CD4-positive, alpha-beta memory T cell (primary cell): ENCODE results near the gene DACH1. TPM values are rescaled to one million over a fixed set of nuclear protein-coding genes. Genes with fewer than 3 reads are reported as not detected.

ENCODE experiments used
- CTCF ChIA-PET: fragments of 350-600 bp; sonication (Branson Sonifier 250); formaldehyde crosslinking; loops from one replicate; lab custom pipeline; 2021; ENCODE audit warnings: inconsistent platforms; ENCODE audit not compliant: partially characterized antibody; lab: Charles Lee
- POLR2A ChIA-PET: fragments of 350-600 bp; sonication (Branson Sonifier 250); formaldehyde crosslinking; loops from one replicate; lab custom pipeline; 2021; ENCODE audit not compliant: partially characterized antibody; lab: Charles Lee
- DNase-seq, 5 donors: peaks; one replicate each; pipeline versions ENCODE4 v3.0.0 to v3.0.0-alpha.2; 2020 to 2022; ENCODE audit warnings: mixed read lengths in 1 of 5
- H3K27ac ChIP-seq: one replicate; pipeline ENCODE4 v1.7.0; 2013; ENCODE audit warnings: low read depth, low read length
- H3K27me3 ChIP-seq: 2 replicates; pipeline ENCODE4 v1.7.0; 2013; ENCODE audit warnings: mild to moderate bottlenecking, low read length, moderate library complexity; ENCODE audit not compliant: insufficient read depth
- H3K36me3 ChIP-seq: 2 replicates; pipeline ENCODE4 v1.7.0; 2013; ENCODE audit warnings: mild to moderate bottlenecking, low read length, moderate library complexity; ENCODE audit not compliant: insufficient read depth
- H3K4me1 ChIP-seq: 2 replicates; pipeline ENCODE4 v1.7.0; 2013; ENCODE audit warnings: mild to moderate bottlenecking, low read length, moderate library complexity; ENCODE audit not compliant: insufficient read depth
- H3K4me3 ChIP-seq, 2 donors: one replicate each; pipeline ENCODE4 v1.7.0; 2013; ENCODE audit warnings: low read length in 2 of 2, mild to moderate bottlenecking in 1 of 2
- H3K9me3 ChIP-seq, 2 donors: one replicate each; pipeline ENCODE4 v1.7.0; 2013; ENCODE audit warnings: low read length in 2 of 2, control low read depth in 1 of 2; ENCODE audit not compliant: control insufficient read depth in 1 of 2
- H3K27ac Mint-ChIP-seq, 7 donors: one replicate each; pipeline ENCODE4 v1.8.0; 2020 to 2021; ENCODE audit warnings: mixed read lengths in 7 of 7, mild to moderate bottlenecking in 6 of 7, inconsistent platforms in 3 of 7, moderate library complexity in 3 of 7
- H3K27me3 Mint-ChIP-seq, 2 donors: one replicate each; pipeline ENCODE4 v1.8.0; 2020 to 2021; ENCODE audit warnings: mixed read lengths in 2 of 2
- H3K36me3 Mint-ChIP-seq, 2 donors: one replicate each; pipeline ENCODE4 v1.8.0; 2020 to 2021; ENCODE audit warnings: mixed read lengths in 2 of 2, inconsistent platforms in 1 of 2, mild to moderate bottlenecking in 1 of 2
- H3K4me1 Mint-ChIP-seq, 4 donors: one replicate each; pipeline ENCODE4 v1.8.0; 2020 to 2021; ENCODE audit warnings: mixed read lengths in 4 of 4, mild to moderate bottlenecking in 1 of 4
- H3K4me3 Mint-ChIP-seq, 8 donors: one replicate each; pipeline ENCODE4 v1.8.0; 2020 to 2021; ENCODE audit warnings: mixed read lengths in 8 of 8, mild to moderate bottlenecking in 7 of 8, moderate library complexity in 6 of 8, inconsistent platforms in 3 of 8
- H3K9me3 Mint-ChIP-seq, 8 donors: one replicate each; pipeline ENCODE4 v1.8.0; 2020 to 2021; ENCODE audit warnings: mixed read lengths in 8 of 8, mild to moderate bottlenecking in 5 of 8, inconsistent platforms in 3 of 8, moderate library complexity in 1 of 8
- intact Hi-C: fragments of 100-400 bp; cut with micrococcal nuclease; formaldehyde crosslinking; loops from one replicate; pipeline ENCODE4 v1.15.1; 2023
- polyA plus RNA-seq, 2 donors: library from polyadenylated mRNA; unstranded; fragments of 300-500 nt; fragmentation: Illumina TruSeq; gene quantifications; one replicate each; pipeline ENCODE4 v1.2.3, GENCODE V29; 2021
- total RNA-seq, 2 experiments: library from RNA; stranded (reverse); gene quantifications; one replicate each; pipeline ENCODE4 v1.2.3, GENCODE V29; 2021

Gene DACH1
- total and polyA plus RNA-seq, 4 experiments from 2014 or later, result not detected

DNA sequence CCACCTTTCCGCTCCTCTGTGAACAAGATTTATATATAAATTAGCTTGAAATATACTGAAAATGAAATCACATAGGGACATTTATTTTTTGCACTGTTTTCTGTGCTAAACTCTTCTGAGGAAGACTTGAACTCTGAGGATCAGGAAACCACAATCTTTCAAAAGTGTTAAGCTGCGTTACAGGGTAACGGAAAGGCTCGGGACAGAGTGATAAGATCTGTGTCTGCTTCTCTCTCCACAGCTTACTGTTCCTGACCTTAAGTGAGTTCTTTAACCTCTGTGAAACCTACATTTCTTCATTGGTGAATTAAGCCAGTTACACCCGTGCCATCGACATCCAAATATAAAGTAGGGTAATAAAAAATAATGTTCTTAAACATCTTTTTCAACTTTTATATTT is 38.9 kb downstream of the DACH1 start:
- Histone ChIP-seq H3K9me3 (no peaks in the 10 kb centered on the region), H3K27me3 (no peaks in the 10 kb centered on the region), H3K4me1 (no peaks in the 10 kb centered on the region), H3K4me3 (no peak overlapping the region), H3K36me3 (no peaks in the 10 kb centered on the region), H3K27ac (no peak overlapping the region)
- Mint-ChIP-seq H3K27me3 (no peaks in the 10 kb centered on the region), H3K36me3 (no peaks in the 10 kb centered on the region), H3K9me3 (peaks cover 0 to 6% (median 0%) of the 10 kb centered on the region in 8 donors), H3K4me1 (peaks cover 0 to 2% (median 0%) of the 10 kb centered on the region in 4 donors), H3K27ac (no peak overlapping the region), H3K4me3 (no peak overlapping the region)
- intact Hi-C loops, result no loop called here
- no peak for DNase-seq
- POLR2A ChIA-PET, result no interaction called here
- CTCF ChIA-PET, result no interaction called here

DNA sequence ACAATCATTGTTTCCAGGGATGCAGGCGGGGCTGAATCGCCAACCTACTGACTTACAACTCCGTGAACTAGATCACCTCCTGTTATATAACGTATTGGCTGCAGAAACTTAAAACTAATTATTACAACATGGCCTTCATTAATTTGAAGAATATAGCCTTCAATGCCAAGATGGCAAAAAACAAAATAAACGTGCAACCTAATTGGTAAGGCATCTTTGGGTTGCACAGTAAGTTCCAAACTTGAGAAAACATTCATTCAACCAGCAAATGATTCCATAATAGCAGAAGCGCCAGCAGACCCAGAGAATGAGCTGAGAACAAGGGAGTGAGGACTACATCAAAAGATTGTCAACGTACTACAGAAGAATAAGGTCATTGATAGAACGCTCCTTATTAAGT is 39.8 kb downstream of the DACH1 start:
- Mint-ChIP-seq H3K9me3 (peaks cover 0 to 6% (median 0%) of the 10 kb centered on the region in 8 donors), H3K36me3 (no peaks in the 10 kb centered on the region), H3K4me1 (peaks cover 0 to 2% (median 0%) of the 10 kb centered on the region in 4 donors), H3K27ac (no peak overlapping the region), H3K27me3 (no peaks in the 10 kb centered on the region), H3K4me3 (no peak overlapping the region)
- Histone ChIP-seq H3K4me1 (no peaks in the 10 kb centered on the region), H3K36me3 (no peaks in the 10 kb centered on the region), H3K9me3 (no peaks in the 10 kb centered on the region), H3K27me3 (no peaks in the 10 kb centered on the region), H3K27ac (no peak overlapping the region), H3K4me3 (no peak overlapping the region)
- DNase-seq, result no peak
- CTCF ChIA-PET, result no interaction called here
- intact Hi-C loops, result no loop called here
- POLR2A ChIA-PET, result no interaction called here

DNA sequence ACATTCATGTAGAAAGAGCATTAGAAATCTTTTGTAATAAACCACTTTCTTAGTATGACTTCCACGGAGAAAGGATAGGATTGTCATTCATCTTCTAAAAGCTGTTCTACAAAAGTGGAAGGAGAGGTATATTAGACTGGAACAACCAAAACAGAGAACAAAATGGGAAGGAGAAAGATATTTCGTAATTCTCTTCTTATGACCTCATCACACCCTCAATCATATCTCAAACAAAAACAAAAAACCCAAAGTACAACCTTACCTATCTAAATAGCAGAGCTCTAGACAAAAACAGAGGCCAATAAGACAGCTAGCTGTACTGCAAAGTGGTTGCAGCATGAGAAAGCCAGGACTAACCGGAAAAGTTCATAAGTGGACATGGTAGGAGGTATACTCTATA is 46.3 kb downstream of the DACH1 start:
- Mint-ChIP-seq H3K36me3 (no peaks in the 10 kb centered on the region), H3K4me1 (no peaks in the 10 kb centered on the region), H3K27me3 (no peaks in the 10 kb centered on the region), H3K9me3 (peaks cover 0 to 4% (median 0%) of the 10 kb centered on the region in 8 donors), H3K27ac (no peak overlapping the region), H3K4me3 (no peak overlapping the region)
- H3K4me1 ChIP-seq, result no peaks in the 10 kb centered on the region
- no peak for DNase-seq
- H3K9me3 ChIP-seq, result no peaks in the 10 kb centered on the region
- CTCF ChIA-PET, result no interaction called here
- H3K4me3 ChIP-seq, result no peak overlapping the region
- intact Hi-C loops, result no loop called here
- POLR2A ChIA-PET, result no interaction called here
- no peak overlapping the region for H3K27ac ChIP-seq
- no peaks in the 10 kb centered on the region for H3K36me3 ChIP-seq
- H3K27me3 ChIP-seq, result no peaks in the 10 kb centered on the region

DNA sequence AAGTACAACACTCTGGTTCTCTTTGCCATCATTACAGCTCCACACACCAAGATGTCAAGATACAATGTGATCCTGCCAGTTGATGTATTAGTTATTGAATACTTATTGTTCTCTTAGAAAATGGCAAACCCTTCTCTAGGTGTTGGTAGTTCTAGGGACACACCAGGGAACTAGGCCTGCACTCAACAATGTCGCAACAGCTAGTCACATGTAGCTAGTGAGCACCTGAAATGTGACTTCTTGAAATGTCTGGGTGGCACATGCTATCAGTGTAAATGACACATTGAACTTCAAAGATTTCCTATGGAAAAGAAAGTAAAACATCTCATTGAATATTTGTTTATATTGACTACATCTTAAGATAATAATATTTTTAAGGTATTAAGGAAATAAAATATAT is 49.7 kb downstream of the DACH1 start:
- H3K4me3 Mint-ChIP-seq, result no peak overlapping the region
- H3K36me3 Mint-ChIP-seq, result no peaks in the 10 kb centered on the region
- no peak for DNase-seq
- H3K27ac Mint-ChIP-seq, result no peak overlapping the region
- H3K9me3 Mint-ChIP-seq, result peaks cover 0 to 4% (median 0%) of the 10 kb centered on the region in 8 donors
- Histone ChIP-seq H3K4me1 (no peaks in the 10 kb centered on the region), H3K9me3 (no peaks in the 10 kb centered on the region), H3K27me3 (no peaks in the 10 kb centered on the region), H3K4me3 (no peak overlapping the region), H3K27ac (no peak overlapping the region), H3K36me3 (no peaks in the 10 kb centered on the region)
- CTCF ChIA-PET, result no interaction called here
- no peaks in the 10 kb centered on the region for H3K27me3 Mint-ChIP-seq
- POLR2A ChIA-PET, result no interaction called here
- intact Hi-C loops, result no loop called here
- H3K4me1 Mint-ChIP-seq, result no peaks in the 10 kb centered on the region

DNA sequence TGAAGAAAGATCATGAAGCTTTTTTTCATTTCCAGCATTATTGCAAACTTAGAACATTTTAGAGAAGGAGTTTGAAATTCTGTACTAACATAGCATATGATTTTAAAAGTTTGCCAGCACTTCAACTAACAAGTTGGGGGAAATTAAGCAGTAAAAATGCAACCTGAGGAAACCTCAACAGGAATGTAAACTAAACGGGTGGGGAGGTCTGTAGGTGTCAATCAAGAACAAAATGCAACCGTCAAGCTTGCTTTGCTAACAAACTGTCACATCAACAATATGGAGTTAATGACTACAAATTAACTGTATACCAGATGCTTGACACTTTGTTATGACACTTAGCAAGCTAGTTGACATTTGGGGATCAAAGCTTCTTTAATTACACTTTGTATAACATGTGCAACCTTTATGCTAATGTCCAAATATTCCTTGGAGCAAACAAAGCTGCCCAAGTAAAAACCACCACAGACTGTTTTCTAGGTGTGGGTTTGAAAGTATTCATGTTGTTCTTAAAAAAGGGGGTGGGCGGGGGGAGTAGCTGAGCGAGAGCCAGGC is 52.1 kb downstream of the DACH1 start:
- DNase-seq, result no peak
- ChIA-PET CTCF (no interaction called here), POLR2A (no interaction called here)
- Mint-ChIP-seq H3K4me1 (no peaks in the 10 kb centered on the region), H3K4me3 (no peak overlapping the region), H3K9me3 (peaks cover 0 to 2% (median 0%) of the 10 kb centered on the region in 8 donors), H3K27ac (no peak overlapping the region), H3K36me3 (no peaks in the 10 kb centered on the region), H3K27me3 (no peaks in the 10 kb centered on the region)
- Histone ChIP-seq H3K4me1 (no peaks in the 10 kb centered on the region), H3K36me3 (no peaks in the 10 kb centered on the region), H3K27ac (no peak overlapping the region), H3K9me3 (no peaks in the 10 kb centered on the region), H3K27me3 (no peaks in the 10 kb centered on the region), H3K4me3 (no peak overlapping the region)
- intact Hi-C loops, result no loop called here

DNA sequence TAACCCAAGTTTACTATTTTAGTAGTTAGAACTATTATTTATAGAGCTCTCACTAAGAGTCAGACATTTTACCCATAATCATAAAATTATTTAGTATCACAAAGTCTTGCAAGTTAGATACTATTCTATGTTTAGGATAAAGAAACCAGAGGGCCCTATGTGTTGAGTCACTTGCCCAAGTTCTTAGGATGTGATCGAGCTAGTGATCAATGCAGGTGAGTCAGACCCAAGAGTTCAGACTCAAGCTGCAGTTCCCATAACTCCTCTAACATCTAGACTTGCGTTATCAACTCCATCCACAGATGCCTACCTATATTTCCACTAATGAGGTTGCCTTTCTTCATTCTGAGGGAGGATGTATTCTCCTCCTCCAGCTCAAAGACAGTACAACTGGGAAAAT is 53.8 kb downstream of the DACH1 start:
- H3K4me3 ChIP-seq, result no peak overlapping the region
- no peaks in the 10 kb centered on the region for H3K36me3 Mint-ChIP-seq
- no peaks in the 10 kb centered on the region for H3K9me3 ChIP-seq
- H3K4me1 Mint-ChIP-seq, result no peaks in the 10 kb centered on the region
- H3K27me3 ChIP-seq, result no peaks in the 10 kb centered on the region
- peaks cover 0 to 2% (median 0%) of the 10 kb centered on the region in 8 donors for H3K9me3 Mint-ChIP-seq
- POLR2A ChIA-PET, result no interaction called here
- H3K27ac Mint-ChIP-seq, result no peak overlapping the region
- no peak overlapping the region for H3K4me3 Mint-ChIP-seq
- CTCF ChIA-PET, result no interaction called here
- no peak for DNase-seq
- intact Hi-C loops, result no loop called here
- H3K4me1 ChIP-seq, result no peaks in the 10 kb centered on the region
- no peaks in the 10 kb centered on the region for H3K36me3 ChIP-seq
- no peaks in the 10 kb centered on the region for H3K27me3 Mint-ChIP-seq
- no peak overlapping the region for H3K27ac ChIP-seq

DNA sequence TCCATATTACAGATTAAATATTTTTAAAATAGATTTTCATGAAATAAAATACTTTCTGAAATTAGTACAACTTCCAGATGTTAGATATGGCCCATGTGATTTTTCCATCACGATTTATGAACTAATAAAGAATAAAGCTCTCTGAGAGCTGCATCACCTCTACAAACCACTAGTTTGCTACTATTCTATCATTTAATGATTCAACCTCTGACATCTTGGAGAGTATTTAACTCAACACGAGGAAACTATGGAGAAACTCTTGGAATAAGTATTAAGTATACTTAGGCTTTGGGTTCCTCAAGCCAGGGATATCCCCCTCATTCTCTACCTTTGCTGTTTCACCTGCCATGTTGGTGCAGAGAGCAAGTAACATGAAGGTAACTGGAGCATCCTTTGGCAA is 55.7 kb downstream of the DACH1 start:
- Histone ChIP-seq H3K27ac (no peak overlapping the region), H3K27me3 (no peaks in the 10 kb centered on the region), H3K4me1 (no peaks in the 10 kb centered on the region), H3K9me3 (no peaks in the 10 kb centered on the region), H3K36me3 (no peaks in the 10 kb centered on the region), H3K4me3 (no peak overlapping the region)
- CTCF ChIA-PET, result no interaction called here
- Mint-ChIP-seq H3K9me3 (no peaks in the 10 kb centered on the region), H3K27ac (no peak overlapping the region), H3K36me3 (no peaks in the 10 kb centered on the region), H3K4me1 (no peaks in the 10 kb centered on the region), H3K4me3 (no peak overlapping the region), H3K27me3 (no peaks in the 10 kb centered on the region)
- intact Hi-C loops, result no loop called here
- DNase-seq, result no peak
- POLR2A ChIA-PET, result no interaction called here

DNA sequence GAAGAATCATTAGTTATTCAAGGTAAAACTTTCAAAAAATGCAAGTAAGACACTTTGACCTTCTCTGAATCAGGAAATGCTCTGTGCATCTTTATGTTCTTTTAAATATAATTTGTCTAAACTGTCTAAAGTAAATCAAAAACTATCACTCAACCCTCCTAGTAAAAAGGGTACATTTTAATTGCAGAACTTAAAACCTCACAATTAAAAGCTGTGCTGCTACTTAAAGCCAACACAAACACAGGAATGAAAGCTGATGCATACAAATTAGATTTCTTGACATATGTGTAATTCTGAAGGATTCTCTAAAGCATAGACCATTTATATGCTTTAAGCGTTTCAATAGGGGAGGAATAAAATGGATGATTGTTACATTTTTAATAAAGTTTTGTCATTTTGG is 58.3 kb downstream of the DACH1 start:
- CTCF ChIA-PET, result no interaction called here
- H3K9me3 Mint-ChIP-seq, result no peaks in the 10 kb centered on the region
- H3K27ac ChIP-seq, result no peak overlapping the region
- H3K4me1 ChIP-seq, result no peaks in the 10 kb centered on the region
- H3K36me3 ChIP-seq, result no peaks in the 10 kb centered on the region
- H3K27ac Mint-ChIP-seq, result no peak overlapping the region
- intact Hi-C loops, result no loop called here
- no peak overlapping the region for H3K4me3 ChIP-seq
- H3K4me1 Mint-ChIP-seq, result no peaks in the 10 kb centered on the region
- no peaks in the 10 kb centered on the region for H3K27me3 Mint-ChIP-seq
- DNase-seq, result no peak
- H3K9me3 ChIP-seq, result no peaks in the 10 kb centered on the region
- POLR2A ChIA-PET, result no interaction called here
- H3K27me3 ChIP-seq, result no peaks in the 10 kb centered on the region
- H3K36me3 Mint-ChIP-seq, result no peaks in the 10 kb centered on the region
- H3K4me3 Mint-ChIP-seq, result no peak overlapping the region
